NCI-H226 (cell line): ENCODE measurements around the gene RNF113B.

ENCODE experiments used
- DNase-seq: peaks from one replicate; pipeline ENCODE4 v3.0.0-alpha.2; 2015

Gene RNF113B

GRCh38 chr13:98203646-98204326 is 26.7 kb upstream of the RNF113B start:
- no peak for DNase-seq

GRCh38 chr13:98201984-98202383 is 24.9 kb upstream of the RNF113B start:
- DNase-seq = no peak

- DNase-seq = no peak
These were observed 24.1 kb upstream of the RNF113B start for GRCh38 chr13:98201189-98201588.

GRCh38 chr13:98200211-98200878 is 23.3 kb upstream of the RNF113B start:
- no peak for DNase-seq

GRCh38 chr13:98199480-98199879 is 22.4 kb upstream of the RNF113B start:
- DNase-seq = no peak

GRCh38 chr13:98198683-98199082 is 21.6 kb upstream of the RNF113B start:
- DNase-seq = no peak

- no peak for DNase-seq
These were observed 18.2 kb upstream of the RNF113B start for GRCh38 chr13:98195054-98195791.

- DNase-seq = no peak
These were observed 14.9 kb upstream of the RNF113B start for GRCh38 chr13:98192008-98192407.

GRCh38 chr13:98190889-98191444 is 13.9 kb upstream of the RNF113B start:
- DNase-seq = no peak

GRCh38 chr13:98189841-98190505 is 12.9 kb upstream of the RNF113B start:
- no peak for DNase-seq

- DNase-seq = no peak
These were observed 11.6 kb upstream of the RNF113B start for GRCh38 chr13:98188544-98189166.

- DNase-seq = no peak
These were observed 10.8 kb upstream of the RNF113B start for GRCh38 chr13:98187965-98188261.

GRCh38 chr13:98187155-98187964 is 10.3 kb upstream of the RNF113B start:
- no peak for DNase-seq

- peak; percentile 35 for DNase-seq
These were observed 7.7 kb upstream of the RNF113B start for GRCh38 chr13:98184792-98185191.

GRCh38 chr13:98182589-98182988 is 5.5 kb upstream of the RNF113B start:
- no peak for DNase-seq

GRCh38 chr13:98182153-98182552 is 5.1 kb upstream of the RNF113B start:
- DNase-seq = no peak

- DNase-seq = no peak
These were observed 4.2 kb upstream of the RNF113B start for GRCh38 chr13:98181111-98181815.

- peak; percentile 12 for DNase-seq
These were observed 3.0 kb upstream of the RNF113B start for GRCh38 chr13:98180092-98180491.

- no peak for DNase-seq
These were observed 1.2 kb downstream of the RNF113B start for GRCh38 chr13:98175823-98176222.

GRCh38 chr13:98175043-98175442 is 2.0 kb downstream of the RNF113B start:
- no peak for DNase-seq

- no peak for DNase-seq
These were observed 2.8 kb downstream of the RNF113B start for GRCh38 chr13:98174307-98174706.
